ENCODE data around the gene CLOCK. TPM values are rescaled to one million over a fixed set of nuclear protein-coding genes. Genes with fewer than 3 reads are reported as not detected.

Gene CLOCK
- total and polyA plus RNA-seq, 9 of the 15 experiments (the other 6 are each of a cell fraction or from before 2014, with no cell fraction given): 3.7 to 14.4 (median 9.4) TPM

DNA sequence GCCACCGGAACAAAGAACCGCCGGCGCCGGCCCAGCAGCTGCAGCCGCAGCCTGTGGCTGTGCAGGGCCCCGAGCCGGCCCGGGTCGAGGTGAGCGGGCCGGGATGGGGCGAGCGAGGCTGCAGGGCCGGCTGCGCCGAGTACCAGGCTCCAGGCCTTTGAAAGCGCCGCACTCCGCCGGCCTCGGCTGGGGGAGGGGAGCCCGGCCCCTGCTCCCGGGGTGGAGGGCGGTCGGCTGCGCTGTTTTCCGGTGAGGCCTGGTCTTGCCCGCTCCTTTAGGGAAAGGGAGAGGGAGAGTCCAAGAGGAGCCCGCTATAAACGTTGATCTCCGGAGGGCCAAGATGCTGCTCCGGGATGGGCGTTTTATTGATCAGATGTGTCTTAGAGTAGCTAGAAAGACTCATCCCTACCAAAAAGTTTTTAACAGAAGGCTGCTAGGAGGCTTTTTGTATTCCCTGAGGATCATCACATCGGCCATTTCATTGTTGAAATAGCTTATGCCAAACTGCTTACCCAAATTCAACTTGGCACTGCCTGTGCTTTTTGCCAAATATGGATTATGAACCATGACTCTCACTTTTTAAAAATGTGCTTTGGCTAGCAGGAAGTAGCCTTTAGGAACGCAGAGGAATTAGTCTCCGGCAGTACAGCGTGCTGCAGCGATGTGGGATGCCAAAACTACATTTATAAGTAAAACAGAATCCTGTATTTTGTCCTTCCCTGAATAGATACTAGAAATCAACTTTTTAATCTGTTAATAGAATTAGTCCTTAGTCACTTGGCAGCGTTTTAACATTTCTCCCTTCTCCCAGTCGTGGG is 150.2 kb downstream of the CLOCK start (continued):
- TF ChIP-seq FOXK1 (CRISPR knock-in tag; IDR thresholded peaks at IDR 0.05; ENCODE audit: borderline replicate concordance): 0 out of 2 replicates have a peak, but pooled peaks have one; percentile 32
- TF ChIP-seq TOE1 (IDR thresholded peaks at IDR 0.05; ENCODE audit: borderline replicate concordance): no peak
- no peak for TF ChIP-seq TOE1 (CRISPR knock-in tag; IDR thresholded peaks at IDR 0.05; ENCODE audit: borderline replicate concordance, low read depth)
- TF ChIP-seq SRF (CRISPR knock-in tag; IDR thresholded peaks at IDR 0.05): peak in 1 of 2 experiments; percentile 74; a peak in 1 of 4 replicates
- no peak for TF ChIP-seq CREM (IDR thresholded peaks at IDR 0.05; ENCODE audit: low read depth)
- TF ChIP-seq SRSF7 (optimal IDR thresholded peaks at IDR 0.05; ENCODE audit: low read depth, low read length): peak; percentile 9
- no peak for TF ChIP-seq HIVEP1 (CRISPR knock-in tag; IDR thresholded peaks at IDR 0.05)
- TF ChIP-seq BMI1 (IDR thresholded peaks at IDR 0.05; ENCODE audit: low read length): no peak
- no peak for TF ChIP-seq KHSRP (IDR thresholded peaks at IDR 0.05)
- TF ChIP-seq KDM5B (IDR thresholded peaks at IDR 0.05; ENCODE audit: insufficient replicate concordance, low read depth, low read length): peak; percentile 27
- no peak for TF ChIP-seq PHB2 (IDR thresholded peaks at IDR 0.05; ENCODE audit: low read depth)
- no peak for TF ChIP-seq ESRRB (CRISPR knock-in tag; IDR thresholded peaks at IDR 0.05; ENCODE audit: borderline replicate concordance)
- no peak for TF ChIP-seq BHLHE40 (IDR thresholded peaks at IDR 0.05; ENCODE audit: low read length)
- TF ChIP-seq, protein P1, sequence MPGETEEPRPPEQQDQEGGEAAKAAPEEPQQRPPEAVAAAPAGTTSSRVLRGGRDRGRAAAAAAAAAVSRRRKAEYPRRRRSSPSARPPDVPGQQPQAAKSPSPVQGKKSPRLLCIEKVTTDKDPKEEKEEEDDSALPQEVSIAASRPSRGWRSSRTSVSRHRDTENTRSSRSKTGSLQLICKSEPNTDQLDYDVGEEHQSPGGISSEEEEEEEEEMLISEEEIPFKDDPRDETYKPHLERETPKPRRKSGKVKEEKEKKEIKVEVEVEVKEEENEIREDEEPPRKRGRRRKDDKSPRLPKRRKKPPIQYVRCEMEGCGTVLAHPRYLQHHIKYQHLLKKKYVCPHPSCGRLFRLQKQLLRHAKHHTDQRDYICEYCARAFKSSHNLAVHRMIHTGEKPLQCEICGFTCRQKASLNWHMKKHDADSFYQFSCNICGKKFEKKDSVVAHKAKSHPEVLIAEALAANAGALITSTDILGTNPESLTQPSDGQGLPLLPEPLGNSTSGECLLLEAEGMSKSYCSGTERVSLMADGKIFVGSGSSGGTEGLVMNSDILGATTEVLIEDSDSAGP (CRISPR knock-in tag; IDR thresholded peaks at IDR 0.05): no peak
- no peak for TF ChIP-seq EWSR1 (IDR thresholded peaks at IDR 0.05; ENCODE audit: borderline replicate concordance, low read depth, partially characterized antibody)
- TF ChIP-seq ZNF184 (CRISPR knock-in tag; IDR thresholded peaks at IDR 0.05): no peak
- TF ChIP-seq, protein P2, sequence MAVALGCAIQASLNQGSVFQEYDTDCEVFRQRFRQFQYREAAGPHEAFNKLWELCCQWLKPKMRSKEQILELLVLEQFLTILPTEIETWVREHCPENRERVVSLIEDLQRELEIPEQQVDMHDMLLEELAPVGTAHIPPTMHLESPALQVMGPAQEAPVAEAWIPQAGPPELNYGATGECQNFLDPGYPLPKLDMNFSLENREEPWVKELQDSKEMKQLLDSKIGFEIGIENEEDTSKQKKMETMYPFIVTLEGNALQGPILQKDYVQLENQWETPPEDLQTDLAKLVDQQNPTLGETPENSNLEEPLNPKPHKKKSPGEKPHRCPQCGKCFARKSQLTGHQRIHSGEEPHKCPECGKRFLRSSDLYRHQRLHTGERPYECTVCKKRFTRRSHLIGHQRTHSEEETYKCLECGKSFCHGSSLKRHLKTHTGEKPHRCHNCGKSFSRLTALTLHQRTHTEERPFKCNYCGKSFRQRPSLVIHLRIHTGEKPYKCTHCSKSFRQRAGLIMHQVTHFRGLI (CRISPR knock-in tag; IDR thresholded peaks at IDR 0.05): no peak
- TF ChIP-seq, protein P3, sequence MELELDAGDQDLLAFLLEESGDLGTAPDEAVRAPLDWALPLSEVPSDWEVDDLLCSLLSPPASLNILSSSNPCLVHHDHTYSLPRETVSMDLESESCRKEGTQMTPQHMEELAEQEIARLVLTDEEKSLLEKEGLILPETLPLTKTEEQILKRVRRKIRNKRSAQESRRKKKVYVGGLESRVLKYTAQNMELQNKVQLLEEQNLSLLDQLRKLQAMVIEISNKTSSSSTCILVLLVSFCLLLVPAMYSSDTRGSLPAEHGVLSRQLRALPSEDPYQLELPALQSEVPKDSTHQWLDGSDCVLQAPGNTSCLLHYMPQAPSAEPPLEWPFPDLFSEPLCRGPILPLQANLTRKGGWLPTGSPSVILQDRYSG (tag; conservative IDR thresholded peaks at IDR 0.05; ENCODE audit: low read depth): no peak
- 0 out of 2 replicates have a peak, but pooled peaks have one; percentile 7 for TF ChIP-seq EP400 (IDR thresholded peaks at IDR 0.05)
- TF ChIP-seq, protein P4, sequence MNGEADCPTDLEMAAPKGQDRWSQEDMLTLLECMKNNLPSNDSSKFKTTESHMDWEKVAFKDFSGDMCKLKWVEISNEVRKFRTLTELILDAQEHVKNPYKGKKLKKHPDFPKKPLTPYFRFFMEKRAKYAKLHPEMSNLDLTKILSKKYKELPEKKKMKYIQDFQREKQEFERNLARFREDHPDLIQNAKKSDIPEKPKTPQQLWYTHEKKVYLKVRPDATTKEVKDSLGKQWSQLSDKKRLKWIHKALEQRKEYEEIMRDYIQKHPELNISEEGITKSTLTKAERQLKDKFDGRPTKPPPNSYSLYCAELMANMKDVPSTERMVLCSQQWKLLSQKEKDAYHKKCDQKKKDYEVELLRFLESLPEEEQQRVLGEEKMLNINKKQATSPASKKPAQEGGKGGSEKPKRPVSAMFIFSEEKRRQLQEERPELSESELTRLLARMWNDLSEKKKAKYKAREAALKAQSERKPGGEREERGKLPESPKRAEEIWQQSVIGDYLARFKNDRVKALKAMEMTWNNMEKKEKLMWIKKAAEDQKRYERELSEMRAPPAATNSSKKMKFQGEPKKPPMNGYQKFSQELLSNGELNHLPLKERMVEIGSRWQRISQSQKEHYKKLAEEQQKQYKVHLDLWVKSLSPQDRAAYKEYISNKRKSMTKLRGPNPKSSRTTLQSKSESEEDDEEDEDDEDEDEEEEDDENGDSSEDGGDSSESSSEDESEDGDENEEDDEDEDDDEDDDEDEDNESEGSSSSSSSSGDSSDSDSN (IDR thresholded peaks at IDR 0.05; ENCODE audit: borderline replicate concordance in 1 of 2, low read depth in 2 of 2, low read length in 2 of 2): peak in 1 of 2 experiments; percentile 40; a peak in 2 of 4 replicates
- TF ChIP-seq FIP1L1 (IDR thresholded peaks at IDR 0.05; ENCODE audit: low read depth, low read length, poor library complexity, severe bottlenecking): peak; percentile 33
- no peak for TF ChIP-seq SETDB1 (IDR thresholded peaks at IDR 0.05; ENCODE audit: low read length)

Data from K562 (cell line).